NCI-H146 (cell line): ENCODE measurements around the gene FGD4.

Experiments
- DNase-seq: peaks from one replicate; lab custom pipeline; 2025; lab: John Stamatoyannopoulos, UW

The FGD4 gene

DNA sequence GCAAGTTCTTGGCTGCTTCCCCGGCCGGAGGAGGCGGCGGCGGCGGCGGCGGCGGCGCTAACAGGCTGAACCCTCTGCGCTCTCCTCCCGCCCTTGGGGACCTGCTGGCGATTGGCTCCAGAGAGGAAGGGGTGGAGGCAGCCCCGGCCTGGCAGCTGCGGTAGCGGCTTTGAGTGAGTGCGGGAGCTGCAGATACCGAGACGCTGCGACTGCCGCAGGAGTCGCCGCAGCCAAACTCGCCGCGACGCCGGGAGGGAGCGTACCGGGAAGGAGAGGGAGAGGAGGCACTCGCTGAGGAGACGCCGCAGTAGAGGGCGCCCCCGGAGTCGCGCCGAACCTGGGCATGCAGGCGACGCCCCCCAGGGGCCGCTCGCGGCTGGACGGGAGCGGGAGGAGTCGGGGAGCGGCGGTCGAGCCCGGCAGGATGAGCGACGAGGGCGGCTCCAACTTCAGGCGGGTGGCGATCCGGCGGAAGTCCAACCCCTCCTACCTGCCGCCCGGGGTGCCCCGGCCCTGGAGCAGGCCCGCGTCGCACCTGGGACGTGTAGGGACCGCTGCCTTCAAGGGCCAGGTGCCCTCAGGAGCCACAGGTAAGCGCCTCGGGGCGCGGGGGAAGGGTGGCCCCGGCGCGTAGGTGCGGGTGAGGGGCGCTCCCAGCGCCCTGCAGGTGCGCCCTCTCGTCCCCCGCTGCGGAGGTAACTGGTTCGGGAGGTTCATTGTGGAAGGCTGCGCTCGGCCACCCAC is at the start of gene FGD4:
TSS of gene FGD4 (plus strand) at position 189 of the 744 bp plus-strand sequence.
- peak; percentile 96 for DNase-seq

DNA sequence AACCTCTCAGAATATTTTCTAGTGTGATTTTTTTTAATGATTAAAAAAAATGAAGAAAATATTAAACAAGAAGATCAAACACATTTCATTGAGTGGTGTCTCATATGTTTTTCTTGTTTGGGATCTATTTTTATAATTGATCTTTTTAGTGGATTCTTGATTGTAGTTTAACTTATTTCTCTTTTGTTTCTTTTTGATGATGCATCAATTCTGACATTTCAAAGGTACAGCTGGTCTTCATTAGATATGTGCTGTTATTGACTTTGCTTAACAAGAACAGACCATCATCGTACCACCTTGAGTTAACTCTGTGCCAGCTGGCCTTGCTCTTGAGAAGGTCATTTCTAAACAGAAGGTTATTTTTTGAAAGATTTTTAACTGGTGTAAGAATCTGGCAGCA is 45.8 kb upstream of the FGD4 start:
- peak; percentile 9 for DNase-seq

DNA sequence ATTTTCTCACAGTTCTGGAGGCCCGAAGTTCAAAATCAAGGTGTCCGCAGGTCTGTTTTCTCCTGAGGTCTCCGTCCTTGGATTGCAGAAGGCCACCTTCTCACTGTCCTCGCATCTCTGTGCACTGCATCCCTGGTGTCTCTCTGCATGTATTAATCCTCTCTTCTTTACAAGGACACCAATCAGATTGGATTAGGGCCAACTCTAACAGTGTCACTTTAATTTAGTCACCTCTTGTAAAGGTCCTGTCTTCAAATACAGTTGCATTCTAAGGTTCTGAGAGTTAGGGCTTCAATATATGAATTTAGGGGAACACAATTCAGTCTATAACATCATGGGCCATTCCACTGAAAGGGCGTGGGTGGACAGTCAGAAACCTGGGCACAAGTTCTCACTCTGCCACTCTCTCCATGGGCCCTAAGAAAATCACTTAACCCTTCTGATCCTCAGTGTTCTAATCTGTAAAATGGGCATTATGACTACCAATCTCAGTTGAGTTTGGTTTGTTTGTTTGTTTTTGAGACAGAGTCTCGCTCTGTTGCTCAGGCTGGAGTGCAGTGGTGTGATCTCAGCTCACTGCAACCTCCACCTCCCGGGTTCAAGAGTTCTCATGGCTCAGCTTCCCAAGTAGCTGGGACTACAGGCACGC is 41.6 kb upstream of the FGD4 start:
- DNase-seq = no peak

DNA sequence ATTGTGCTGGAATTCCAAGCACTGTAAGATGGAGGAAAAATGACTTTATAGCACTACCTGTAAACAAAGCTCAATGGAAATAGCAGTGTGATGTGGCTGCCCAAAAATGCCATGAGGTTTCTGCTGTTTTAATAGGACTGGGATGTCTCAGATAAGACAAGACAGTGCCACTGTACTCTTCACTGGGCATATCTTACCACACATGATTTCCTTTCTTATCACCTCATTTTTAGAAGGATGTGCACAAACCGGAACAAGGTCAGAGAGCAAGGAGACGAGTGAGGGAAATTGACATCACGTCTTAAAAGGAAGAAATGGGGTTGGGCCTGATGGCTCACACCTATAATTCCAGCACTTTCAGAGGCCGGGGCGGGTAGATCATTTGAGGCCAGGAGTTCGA is 38.4 kb upstream of the FGD4 start:
- DNase-seq = no peak

DNA sequence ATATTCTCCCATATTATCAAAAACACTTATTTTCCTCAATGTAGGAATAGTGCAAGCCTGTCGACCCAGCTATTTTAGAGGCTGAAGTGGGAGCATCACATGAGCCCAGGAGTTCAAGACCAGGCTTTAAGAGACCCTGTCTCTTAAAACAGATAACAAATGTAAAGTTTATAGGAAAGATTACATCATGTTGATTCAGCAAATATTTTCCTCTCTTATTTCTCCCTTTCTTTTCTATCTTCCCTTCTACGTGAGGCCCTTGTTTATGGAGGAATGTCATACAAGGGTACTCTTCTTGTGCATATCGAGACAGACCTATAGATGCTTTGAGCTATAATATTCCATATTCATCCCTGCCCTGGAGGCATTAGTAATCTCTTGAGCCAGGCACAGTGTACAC is 36.5 kb upstream of the FGD4 start:
- no peak for DNase-seq

DNA sequence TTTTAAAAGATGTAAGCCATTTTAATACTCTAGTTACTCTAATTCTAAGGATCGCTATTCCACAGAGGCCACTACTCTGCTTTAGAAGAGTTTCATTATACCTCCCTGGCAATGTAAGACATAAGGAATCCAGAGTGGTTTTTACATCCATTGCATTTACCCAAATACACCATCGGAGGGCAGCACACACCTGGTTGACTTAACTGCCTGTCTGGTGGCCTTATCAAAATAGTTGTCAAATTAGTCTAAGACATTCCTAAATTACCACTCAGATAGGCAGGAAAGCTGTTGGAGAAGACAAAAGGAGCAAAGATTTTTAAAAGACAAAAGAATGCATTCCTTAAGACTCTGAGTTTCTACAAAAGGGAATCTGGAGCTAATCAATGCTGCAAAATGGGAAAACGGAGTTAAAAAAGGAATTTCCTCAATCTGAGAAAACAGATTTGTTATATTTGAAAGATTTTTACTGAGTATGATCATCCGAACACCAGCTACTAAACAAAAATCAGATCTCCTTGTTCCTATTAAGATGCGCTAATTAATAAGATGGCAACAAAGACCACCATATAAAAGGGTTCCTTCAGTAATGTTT is 33.8 kb upstream of the FGD4 start:
- peak; percentile 70 for DNase-seq

DNA sequence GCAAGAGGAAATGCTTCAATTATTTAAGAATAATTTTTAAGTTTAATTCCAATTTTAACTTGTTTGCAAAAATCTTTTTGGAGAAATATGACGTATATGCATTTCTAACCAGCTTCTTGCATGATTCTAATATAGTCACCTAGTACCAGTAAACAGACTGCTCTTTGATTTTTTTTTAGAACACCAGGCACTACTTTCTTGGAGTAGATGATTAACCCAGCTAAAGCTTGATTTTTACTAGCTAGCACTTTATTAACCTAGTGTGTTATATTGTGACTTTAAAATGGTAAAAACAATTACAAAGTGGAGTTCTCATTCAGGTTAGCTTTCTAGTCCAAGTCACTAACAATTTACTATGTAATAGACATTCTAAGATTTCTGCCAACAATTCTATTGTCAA is 32.6 kb upstream of the FGD4 start:
- DNase-seq = no peak

DNA sequence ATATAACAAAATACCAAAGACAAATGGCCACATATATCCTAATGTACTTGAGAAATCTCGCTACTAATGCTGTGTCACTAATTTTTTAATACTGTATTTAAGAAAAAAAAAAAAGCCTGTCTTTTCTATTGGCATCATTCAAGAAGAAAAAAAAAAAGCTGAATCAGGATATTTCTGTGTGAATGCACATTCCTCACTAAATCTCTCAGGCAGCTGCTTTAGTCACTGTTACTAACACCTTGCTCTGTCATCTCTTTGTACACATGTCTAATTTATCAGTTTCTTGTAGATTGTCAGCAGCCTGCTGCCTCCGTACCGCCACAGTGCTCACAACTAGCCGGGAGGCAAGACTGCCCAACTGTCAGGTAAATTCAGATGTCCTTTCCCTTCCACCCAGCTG is 32.0 kb upstream of the FGD4 start:
- DNase-seq = no peak

DNA sequence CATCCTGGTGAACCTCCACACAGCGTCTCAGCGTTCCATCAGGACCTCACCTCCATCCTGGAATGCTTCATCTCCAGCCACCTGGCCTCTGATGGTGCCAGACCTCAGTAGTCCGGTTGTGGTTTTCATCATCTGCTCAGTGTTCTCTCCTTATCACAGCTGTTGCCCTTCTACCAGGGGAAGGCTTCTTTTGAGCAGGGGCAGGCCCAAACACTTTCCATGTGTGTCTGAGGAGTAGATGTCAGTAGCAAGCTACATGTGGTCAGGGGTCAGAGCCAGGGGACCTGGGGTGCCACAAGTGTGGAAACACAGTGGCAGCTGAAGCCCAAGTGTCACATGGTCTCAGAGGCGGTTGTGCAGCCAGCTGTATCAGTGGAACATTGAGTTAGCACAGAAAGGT is 30.2 kb upstream of the FGD4 start:
- no peak for DNase-seq

DNA sequence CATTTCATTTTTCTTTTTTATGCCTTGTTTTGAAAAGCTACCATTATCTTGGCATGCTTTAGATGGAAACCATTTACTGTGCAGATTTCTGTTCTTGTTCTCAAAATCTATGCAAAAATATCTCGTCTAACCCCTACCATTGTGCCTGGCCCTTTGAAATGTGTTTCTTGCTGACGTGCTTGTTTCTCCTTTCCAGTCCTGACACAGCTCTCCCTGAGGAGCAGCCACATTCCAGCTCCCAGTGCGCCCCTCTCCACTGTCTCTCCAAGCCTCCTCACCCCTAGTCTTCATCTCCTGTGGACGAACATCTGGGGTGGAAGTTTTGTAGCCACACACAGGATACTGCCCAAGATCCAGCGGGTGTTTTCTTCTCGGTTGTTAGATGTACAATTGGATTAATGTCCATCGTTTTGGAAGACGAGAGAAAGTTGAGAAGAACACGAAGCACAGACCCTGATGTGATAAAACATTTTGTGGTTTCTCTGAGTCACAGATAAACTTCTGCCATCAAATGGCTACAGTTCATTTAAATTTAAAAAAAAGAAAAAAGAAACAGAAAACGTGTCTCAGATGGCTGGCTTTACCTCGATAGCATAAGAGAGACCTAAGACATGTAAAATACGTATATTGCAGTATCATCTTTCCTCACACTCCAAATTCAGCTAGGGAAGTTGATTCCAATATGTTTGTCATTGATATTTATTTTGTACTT is 21.9 kb upstream of the FGD4 start:
- no peak for DNase-seq

DNA sequence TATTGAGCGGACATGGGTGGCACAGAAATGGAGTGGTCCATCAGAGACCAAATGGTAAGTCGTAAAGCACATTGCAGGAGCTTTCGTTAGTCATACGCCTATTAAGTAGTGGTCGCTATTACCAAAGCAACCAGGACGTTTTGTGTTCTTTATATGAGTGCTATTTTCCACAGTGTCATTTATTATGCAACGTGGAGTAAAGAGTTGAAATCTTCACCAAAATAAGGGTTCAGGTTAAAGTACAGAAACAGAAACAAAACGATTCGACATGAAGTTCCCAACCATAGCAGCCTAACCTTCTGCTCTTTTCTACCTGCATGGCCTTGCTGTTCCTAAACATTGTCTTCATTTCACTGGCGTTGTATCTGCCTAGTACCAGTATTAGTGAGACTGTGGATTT is 20.1 kb upstream of the FGD4 start:
- DNase-seq = no peak

DNA sequence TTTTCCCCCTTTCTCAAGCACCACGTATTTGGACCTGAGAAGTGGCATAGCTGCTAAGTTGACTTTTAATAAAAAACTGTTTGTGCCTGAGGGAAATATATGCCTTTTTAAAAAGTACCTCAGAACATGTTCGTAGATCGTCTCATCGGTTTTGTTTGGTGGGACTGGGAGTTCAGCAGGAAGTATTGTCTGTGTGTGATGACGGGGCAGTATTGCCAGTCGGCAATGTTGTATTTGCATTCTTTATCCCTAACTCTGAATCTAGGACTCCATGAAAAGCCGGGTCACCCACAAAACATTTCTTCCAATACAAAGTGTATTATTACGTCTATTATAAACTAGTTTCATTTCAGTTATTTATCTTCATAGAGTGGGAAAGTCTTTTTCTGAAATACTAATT is 19.7 kb upstream of the FGD4 start:
- no peak for DNase-seq

DNA sequence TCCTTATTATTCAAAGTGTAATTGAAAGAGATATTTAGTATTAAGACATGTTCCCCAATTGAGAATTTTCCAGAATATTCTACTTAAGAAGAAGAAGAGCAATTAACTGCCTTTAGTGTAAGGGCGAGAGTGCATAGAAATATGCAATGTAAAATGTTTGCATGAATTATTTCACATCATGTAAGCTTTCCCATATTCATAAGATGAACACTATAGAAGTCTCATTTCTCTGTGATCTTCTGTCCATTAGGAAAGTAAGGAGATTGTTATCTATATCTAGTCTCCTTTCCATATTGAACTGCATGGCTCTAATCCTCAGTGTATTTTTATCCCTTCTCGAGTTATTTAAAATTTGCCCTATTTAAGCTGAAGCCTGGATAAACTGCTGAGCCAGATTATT is 17.1 kb upstream of the FGD4 start:
- no peak for DNase-seq

DNA sequence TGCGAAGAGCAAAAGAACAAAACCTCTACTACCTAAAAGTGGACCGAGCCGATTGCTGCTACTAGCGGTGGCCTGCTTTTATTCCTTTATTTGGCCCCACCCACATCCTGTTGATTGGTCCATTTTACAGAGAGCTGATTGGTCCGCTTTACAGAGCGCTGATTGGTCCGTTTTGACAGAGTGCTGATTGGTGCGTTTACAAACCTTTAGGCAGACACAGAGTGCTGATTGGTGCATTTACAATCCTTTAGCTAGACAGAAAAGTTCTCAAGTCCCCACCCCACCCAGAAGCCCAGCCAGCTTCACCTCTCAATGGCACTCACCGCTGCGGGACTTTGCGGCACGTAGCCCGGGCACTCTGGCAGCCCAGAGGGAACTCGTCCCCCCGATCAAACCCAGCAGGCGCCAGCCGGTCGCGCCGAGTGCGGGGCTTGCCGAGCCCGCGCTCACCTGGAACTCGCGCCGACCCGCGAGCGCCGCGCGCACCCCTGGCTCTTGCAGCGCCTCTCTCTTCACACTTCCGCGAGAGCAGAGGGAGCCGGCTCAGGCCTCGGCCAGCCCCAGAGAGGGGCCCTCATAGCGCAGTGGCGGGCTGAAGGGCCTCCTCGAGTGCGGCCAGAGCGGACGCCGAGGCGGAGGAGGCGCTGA is 8.7 kb upstream of the FGD4 start:
- DNase-seq = no peak

DNA sequence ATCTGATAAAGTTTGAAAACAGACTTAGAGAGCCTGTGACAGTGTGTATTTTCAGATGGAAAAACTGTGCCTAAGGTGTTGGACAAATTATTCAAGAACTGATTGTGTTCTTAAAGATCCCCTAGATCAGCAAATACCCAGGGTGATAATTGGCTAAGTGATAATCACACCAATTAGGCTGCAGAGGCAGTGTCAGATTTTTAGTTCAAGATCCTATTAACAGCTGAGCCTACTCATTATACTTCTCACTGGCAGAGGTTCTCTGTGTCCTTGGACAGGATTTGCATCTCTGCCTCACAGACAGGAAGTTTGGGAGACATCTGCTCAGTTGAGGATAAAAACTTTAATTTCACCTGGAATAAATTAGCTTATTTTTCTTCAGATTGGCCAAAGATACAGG is 4.3 kb upstream of the FGD4 start:
- DNase-seq = peak; percentile 60

DNA sequence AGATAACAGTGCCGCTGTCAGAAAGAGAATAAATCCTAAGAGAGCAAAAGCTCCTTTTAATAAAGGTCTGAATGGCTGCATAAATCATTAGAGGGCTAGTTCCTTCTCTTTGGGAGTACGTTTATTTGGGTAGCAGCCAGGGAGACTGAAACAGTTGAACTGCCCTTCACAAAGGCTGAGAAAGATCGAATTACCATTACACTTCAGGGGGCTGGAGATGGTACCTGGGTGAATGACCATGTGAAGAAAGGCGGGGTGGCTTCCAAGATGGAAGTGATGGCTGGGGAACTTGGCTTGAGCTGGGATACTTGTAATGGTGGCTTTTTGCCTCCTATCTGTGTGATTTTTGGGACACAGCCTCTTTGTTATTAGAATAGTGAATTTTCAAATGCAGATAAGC is 1.7 kb upstream of the FGD4 start:
- DNase-seq = peak; percentile 60

DNA sequence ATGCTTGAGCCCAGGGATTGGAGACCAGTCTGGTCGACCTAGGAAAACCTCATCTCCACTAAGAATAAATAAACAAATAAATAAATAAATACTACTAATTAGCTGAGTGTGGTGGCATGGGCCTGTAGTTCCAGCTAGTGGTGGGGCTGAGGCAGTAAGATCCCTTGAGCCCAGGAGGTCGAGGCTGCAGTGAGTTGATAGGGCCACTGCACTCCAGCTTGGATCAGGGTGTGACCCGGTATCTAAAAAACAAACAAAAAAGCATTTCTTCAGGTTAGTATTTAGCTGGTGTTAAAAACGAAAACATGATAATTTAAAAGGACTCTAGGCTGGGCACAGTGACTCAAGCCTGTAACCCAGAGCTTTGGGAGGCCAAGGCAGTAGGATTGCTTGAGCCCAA is 1.2 kb upstream of the FGD4 start:
- DNase-seq = no peak

DNA sequence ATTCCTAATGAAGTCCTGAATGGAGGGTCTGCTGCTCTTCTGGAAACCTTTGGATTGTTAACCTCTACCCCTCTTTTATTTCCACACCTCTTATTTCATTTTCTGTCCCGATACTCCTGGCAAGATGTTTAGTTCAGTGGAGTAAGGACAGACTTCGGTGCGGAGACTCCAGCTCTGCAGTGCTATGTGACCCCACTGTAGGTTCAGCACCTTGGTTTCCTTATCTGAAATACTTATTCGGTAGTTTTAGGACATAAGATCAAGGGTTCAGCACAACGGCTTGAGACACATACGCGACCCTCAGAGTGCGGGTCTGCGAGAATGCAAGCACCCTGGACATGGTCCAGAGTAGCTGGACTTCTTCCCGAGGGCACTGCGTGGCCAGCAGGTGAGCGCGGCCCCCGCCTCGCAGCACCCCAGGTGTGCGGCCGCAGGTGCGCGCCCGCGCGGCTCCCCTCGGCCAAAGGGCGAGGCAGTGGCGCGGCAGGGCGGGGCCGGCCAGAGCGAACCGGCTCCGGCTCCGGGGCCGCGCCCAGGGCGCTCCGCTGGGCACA is 465 bp upstream of the FGD4 start:
- DNase-seq = no peak

DNA sequence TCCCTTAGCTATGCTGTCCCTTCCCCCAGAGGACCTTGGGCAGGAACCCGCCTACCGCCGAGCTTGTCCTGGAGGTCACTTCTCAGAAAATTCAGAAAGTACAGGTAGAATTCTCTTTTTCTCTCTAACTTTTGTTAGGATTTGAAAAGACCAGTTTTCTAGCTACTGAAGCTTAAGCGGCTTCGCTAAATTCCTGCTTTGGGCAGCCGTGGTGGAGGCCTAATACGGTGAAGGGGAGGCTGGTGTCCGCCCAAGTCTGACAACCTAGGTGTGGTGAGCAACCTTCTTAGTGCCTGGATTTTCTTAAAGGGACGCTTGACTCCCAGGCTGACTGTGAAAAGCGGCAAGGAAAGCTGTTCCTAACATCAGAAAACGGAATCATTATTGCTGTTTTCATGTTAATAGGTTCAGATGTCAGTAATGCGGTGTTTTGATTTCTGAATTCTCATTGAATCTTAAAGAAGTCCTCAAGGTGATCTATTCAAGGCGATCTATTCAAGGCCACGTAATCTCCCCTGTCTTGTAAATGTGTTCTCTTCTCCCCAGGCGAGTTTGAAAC is 835 bp downstream of the FGD4 start:
- DNase-seq = peak; percentile 64

DNA sequence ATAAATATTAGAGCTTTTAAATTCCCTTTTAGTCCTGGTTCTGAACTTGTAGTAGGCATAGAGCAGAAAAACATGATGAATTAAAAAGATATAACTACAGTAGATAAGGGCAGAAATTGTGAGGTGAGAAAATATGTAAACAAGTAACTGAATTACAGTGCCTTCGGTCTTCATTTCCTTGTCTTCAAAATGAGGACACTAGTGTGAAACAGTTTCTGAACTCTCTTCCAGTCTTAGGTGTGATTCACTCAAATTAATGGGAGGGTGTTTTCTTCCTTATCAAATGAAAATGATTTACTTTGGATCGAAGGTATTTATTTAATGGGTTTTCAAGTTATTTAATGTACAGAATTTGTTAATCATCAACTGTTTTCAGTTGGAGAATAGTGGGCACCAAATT is 1.5 kb downstream of the FGD4 start:
- no peak for DNase-seq

DNA sequence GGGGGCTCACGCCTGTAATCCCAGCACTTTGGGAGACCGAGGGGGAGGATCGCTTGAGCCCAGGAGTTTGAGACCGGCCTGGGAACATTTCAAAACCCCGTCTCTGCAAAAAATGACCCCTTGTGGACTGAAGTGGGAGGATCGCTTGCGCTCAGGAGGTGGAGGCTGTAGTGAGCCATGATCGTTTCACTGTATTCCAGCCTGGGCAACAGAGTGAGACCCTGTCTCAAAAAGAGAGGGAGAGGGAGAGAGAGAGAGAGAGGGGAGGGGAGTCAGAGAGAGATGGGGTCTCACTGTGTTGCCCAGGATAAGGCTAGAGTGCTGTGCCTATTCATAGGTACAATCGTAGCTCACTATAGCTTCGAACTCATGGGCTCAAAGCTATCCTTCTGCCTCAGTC is 2.8 kb downstream of the FGD4 start:
- no peak for DNase-seq

DNA sequence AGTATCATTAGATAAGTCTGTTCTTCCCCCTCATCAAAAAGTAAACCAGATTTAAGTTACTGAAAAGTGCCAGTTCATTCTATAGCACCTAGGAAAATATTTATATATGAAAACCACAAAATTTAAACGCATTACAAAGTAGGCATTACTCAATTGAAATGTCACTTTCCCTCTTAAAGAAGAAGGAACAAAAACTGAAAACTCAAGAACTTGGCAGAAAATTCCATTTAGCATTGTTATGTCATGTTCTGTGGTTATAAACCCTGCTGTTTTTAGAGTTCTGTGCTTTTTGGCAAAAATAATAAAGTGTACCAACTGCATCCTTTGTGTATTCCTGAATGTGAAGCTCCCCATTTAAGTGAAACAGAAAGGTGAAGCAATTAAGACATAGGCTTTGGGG is 3.6 kb downstream of the FGD4 start:
- no peak for DNase-seq
